HG02884 (cell line): ENCODE measurements around the gene BRI3.
"Not testable (repeated sequence)": the region's sequence is repeated elsewhere in the genome, so short reads cannot be mapped to it uniquely, and the experiment has no call there.

Experiments used
- ATAC-seq: cut with Tn5 transposase; IDR thresholded peaks from one replicate; pipeline ENCODE4 v1.9.1; 2021; ENCODE audit warnings: mild to moderate bottlenecking, moderate library complexity; ENCODE audit not compliant: unreplicated experiment

BRI3 gene

DNA sequence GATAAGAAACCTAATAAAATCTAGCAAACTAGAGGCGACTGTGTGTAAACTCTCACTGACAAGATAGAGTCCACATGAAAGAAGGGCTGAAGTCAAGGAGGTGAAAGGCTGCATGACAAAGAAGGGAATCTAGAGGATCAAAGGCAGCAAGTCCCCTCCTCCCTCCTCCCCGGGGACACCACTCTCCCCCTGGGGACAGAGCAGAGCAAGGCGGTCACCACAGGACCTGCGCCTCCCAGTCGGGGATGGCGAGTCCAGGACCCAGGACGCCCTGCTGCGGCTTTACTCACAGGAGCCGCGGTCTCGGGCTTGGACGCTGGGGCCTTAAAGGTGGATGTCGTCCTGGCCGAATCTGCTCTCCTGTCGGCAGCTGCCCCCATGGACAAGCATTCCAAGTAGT lies 22.4 kb downstream of the BRI3 start:
- ATAC-seq, result no peak

DNA sequence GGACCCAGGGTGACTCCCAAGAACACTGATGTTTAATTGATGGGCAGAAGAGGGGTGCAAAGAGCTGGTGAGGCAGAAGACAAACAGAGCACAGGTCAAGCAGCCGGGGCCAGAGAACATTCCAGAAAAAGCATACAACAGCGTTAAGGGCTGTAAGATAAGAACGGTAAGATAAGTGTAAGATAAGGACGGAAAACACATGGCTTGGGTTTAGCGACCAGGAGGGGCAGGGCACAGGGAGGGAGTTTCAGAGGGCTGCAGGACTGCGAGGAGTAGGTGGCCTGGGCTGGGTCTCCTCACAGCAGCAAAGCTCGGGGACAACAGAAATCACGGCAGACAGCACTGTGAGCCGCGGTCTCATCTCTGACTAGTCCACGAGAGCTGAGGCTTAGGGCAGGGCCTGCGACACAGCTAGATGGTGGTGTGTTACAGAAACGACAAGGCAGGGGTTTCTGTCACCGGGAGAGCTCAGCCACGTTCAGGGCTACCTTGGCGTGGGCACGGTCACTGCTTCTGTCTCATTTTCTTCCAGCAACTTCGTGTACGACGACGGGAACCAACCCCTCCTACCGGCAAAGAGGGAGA lies 24.6 kb downstream of the BRI3 start:
- no peak for ATAC-seq

DNA sequence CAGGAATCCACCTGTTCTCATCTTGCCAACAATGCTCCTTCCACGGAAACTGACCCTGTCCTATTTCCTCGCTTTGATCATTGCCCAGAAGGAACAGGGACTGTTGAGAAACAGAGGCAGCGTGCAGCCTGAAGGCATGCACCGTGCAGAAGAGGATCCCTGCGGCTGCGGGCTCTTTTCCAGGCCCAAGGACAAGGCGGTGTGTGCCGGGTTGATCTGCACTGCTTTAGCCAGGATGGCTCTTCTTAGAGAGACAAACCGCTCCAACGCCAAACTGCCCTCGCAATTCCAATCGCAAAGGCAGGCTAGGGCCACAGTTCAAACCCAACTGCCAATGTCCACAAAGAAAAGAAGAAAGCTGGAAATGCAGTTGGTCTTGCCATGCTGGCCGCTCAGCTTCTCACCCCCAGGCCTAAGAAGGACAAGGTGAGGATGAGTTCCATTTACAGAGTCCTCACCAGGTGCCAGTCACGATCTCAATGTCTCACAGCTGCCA lies 26.5 kb downstream of the BRI3 start:
- ATAC-seq, result no peak

DNA sequence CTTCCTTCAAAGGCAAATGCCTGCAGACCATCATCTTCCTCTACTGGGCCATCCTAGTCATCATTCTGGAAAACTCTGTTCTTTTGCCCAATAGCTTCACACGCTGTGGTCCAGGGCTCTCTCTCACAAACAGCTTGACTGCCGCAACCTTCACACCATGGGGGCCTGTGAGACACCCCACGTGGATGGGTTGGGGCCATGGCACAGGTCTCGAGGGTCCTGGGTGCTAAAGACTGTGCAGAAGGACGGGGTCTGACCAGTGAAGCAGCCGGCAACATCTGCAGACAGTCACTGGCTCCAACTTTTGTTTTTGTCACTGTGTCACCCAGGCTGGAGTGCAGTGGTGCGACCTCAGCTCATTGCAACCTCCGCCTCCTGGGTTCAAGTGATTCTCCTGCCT lies 28.1 kb downstream of the BRI3 start:
- no peak for ATAC-seq

DNA sequence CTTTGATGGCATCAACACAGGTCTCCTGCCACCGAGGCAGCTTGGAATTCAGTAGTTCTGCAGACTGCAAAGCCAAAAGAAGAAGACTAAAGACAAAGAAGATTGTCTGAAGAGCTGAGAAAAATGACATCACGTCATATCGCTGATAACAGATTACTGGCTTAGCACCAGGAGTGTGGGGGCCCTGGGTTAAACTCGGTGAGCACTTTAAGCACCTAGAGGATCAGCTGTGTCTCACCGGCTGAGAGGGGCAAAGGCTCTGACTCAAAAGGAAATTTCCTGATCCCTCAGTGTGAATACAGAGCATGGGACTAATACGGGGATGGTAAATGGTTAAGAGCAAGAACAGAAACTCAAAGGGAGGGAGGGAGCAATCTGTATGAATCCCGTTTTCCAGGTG lies 30.7 kb downstream of the BRI3 start:
- no peak for ATAC-seq

DNA sequence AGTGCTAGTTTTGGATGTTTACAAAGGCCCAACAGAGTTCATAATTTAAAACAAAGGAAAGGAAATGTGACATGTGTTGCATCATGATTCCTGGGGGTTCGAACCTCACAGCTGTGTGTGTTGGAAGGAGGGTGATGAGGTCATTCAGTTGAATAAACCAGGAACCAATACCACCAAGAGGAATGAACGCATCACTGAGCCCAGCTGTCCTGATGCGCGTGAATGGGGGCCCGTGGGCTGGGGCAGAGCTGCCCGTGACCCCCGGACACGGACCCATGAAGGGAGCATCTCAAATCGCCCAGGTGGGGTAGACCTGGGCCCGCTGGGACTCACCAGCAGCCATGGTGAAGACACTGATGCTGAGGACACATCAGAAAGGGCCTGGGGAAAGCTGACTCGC lies 33.0 kb downstream of the BRI3 start:
- peak; percentile 40 for ATAC-seq

DNA sequence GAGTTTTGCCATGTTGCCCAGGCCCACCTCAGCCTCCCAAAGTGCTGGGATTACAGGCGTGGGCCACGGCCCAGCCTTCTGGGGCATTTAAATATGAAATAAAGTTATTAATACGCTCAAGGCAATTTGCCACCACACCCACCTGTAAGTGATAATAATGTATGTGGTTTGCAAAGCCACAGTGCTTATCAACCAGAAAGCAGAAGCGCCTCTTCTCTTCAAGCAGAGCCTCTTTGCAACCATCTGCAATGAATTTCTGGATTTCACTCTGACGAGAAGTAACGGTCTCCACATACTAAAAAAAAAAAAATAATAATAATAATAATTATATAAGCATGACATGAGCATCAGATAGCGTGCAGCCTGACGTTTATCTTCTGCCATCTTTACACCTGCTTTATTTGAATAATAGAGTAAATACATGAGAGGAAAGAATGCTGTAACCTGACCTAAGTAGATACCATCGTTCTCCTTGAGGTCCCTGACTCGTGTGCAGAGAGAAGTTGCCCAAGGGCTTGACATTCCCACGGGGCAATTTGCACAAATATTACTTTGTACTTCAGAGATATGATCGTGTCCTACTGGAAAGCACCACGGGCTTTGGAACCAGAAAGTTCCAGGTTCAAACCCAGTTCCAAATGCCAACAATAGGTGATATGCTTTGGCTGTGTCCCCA lies 34.0 kb downstream of the BRI3 start:
- ATAC-seq, result peak; percentile 88

DNA sequence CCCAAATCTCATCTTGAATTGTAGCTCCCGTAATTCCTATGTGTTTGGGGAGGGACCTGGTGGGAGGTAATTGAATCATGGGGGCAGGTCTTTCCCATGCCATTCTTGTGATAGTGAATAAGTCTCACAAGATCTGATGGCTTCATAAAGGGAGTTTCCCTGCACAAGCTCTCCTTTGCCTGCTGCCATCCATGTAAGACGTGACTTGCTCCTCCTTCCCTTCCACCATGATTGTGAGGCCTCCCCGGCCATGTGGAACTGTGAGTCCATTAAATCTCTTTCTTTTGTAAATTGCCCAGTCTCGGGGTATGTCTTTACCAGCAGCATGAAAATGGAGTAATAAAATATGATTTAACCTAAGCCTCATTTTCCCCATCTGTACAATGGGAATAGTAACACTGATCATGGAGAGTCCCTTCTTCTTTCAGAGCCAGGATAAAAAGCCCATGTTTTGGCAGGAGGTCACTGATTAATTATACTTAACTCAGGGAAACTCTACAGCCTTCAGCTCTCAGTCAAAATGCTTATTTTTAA lies 34.6 kb downstream of the BRI3 start:
- not testable (repeated sequence) for ATAC-seq

DNA sequence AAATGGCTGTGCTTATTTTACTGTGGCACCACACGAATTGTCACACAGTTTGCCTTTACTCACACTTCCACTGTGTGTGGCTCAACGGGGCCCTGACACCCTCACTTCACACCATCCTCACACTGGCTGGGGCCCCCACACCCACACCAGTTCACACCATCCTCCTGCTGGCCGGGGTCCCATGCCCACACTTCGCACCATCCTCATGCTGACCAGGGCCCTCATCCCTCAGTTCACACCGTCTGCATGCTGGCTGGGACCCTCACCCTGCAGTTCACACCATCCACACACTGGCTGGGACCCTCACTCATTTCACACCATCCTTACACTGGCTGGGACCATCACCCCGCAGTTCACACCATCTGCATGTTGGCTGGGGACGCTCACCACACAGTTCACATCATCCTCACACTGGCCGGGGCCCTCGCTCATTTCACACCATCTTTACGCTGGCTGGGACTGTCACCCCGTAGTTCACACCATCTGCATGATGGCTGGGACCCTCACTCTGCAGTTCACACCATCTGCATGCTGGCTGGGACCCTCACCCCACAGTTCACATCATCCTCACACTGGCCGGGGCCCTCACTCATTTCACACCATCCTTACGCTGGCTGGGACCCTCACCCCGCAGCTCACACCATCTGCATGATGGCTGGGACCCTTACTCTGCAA lies 36.0 kb downstream of the BRI3 start:
- no peak for ATAC-seq

DNA sequence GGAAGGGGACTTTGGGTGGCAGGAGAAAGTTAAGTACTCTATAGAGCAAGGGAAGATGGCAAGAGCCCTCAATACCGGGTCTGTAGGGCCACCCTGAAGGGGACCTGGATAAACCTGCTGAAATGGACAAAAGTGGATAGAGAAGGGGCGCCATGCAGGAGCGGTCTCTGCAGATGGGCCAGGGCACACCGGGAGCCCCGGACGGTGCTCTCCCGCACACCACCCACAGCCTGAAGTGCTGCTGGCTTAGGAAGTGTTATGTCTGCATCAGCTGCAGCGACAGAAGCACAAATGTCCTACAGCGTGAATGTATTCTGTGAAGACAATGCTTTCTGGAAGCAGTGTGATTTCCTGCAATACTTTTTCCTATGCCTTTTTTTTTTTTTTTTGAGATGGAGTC lies 37.7 kb downstream of the BRI3 start:
- no peak for ATAC-seq

DNA sequence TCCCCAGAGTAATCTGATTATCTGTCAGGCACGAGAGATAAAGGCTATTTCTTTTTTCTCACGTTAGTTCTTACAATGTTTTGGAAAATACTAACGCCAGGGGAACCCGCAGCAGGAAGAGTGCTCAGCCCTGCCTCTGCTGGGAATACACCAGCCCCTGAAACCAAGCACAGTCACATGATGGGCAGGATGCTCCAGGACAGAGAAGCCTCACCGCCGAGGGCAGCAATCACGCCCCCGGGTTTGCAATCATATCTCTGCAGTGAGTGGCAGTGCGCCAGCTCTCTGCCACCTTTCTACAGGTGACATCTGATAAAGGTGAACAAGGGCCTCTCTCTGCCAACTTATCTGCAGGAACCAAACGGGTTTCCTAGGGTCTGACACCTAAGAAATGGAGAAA lies 39.8 kb downstream of the BRI3 start:
- ATAC-seq, result no peak

DNA sequence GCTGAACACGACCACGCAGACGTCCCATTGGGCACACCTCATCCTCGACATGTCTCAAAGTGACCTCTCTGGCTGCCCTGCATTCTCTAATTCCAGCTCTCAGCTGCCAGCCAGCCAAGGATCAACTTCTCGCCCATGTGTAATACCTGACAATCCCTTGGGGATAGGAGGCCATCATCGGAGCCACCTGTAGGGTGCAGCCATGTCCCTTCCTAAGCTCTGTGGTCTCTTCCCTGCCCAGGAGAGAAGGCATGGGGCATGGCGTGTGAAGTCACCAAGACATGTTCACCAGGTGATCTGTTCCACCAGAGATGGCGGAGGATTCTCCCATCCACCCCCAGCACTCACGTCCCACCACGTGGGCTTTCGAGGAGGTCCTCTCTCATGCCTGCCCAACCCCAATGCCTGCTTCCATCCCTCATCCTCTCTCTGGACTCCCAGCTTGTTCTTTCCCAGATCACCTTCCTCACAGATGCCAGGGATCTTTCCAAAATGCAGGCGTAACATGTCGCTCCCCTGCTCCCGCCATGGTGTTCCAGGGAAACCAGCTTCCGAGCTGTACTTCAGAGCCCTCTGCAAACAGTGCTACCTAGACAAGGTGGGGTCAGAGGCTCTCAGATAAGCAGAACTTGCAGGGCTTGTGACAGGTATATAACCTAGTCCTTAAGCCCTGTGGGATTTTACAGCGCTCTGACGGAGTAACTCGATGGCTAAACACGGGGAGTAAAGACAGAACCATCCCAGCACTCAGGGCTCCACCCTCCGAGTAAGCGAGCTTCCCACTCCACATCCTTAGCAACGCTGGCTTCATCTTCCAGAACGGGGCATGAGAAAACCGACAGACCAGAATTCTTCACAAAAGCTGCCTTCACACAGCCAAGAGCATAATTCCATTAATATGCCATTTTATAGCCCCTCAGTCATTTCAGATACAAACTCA lies 41.1 kb downstream of the BRI3 start:
- no peak for ATAC-seq

DNA sequence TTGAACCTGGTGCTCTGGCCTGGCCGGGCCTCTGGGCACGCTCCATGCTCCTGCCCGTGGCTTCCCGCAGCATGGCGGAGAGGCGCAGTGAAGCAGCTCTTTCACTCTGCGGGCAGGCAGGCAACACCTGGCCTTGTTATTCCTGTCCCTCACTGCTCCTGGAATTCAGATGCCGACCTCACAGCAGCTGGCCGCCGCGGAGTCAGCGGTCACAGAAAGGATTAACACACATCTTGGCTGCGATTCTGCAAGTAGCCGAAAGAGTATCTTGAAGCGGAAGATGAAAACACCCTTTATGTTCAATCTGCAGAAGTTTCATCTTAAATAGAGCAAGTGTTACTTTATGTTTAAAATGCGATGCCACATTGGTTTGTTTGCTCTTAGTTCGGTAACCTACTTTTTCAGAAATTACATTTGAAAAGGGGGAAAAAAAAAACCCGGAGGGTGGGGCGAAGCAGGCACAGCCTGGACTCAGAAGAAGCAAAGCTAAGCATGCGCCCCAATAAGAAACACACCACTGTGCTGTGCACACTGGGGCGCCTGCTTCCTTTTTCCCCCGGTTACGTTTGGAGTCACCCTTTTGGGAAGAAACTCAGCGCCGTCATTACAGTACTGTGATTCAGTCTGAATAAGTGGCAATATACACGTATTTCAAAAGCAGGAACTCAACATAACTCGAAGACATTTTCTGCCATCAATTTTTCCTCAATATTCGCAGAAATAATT lies 42.3 kb downstream of the BRI3 start:
- ATAC-seq, result no peak

DNA sequence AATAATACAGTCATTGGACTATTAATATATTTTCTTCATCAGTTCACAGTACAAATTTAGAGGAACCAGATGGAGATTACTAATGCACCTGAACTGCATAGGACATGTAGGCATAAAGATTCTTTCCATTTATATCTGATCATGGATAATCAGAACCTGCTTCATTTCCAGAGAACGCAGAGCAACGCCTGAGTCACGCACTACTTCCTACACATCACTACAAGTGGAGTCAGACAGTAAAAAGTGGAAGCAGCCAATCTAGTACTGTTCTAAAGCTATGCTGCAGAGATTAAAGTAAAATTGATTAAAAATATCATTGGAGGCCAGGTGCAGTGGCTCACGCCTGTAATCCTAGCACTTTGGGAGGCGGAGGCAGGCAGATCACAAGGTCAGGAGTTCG lies 43.3 kb downstream of the BRI3 start:
- no peak for ATAC-seq

DNA sequence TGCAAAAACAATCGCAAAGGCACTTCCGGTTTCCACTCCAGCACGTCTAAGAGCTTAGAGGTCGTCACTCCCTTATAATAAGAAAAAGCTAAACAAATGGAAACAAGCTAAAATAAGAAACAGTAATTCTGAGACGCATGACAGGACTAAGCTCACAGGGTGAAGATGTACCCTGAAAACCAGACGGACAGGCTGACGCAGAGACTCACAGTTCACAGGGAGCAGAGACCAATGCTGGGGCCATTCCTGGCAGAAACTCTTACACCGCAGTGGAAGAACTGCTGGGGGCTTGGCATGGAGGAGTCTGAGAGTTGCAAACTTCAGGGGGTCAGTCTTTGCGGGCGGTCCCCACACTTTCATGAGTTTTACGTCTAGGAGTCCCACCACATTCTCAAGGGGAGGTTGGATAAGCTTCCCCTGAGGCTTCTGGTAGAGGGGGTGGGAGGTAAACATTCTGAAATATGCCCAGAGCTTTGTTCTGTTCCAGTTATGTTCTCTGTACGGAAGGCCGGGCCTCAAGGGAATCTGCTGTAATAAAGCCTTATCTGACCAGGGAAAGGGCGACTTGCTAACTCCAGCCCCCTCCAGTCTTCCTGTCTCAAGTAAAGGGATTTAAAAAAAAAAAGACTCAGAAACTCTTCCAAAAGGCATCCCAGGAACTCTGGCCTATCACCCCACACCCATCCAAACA lies 47.8 kb downstream of the BRI3 start:
- no peak for ATAC-seq

DNA sequence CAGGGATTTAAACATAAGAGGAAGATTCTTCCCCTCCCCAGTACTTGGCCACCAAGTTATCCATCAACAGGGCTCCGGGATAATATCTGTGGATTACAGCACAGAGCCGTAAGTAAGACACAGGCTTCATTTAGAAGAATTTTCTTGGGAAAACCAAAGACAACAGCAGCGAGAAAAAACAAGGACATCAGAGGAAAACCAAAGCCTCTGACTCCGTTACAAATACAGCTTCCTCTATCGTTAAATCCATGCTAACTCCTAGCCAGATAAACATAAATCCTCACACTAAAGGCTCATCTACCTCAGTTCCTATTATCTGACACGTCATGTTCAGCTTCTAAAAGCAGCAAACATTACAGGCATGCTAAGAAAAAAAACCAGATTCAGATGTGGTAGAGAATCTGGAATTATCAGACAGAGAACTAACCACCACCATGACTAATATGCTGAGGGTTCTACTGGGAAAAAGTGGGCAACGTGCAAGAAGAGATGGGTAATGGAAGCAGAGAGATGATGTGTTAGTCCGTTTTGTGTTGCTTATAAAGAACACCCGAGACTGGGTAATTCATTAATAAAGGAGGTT lies 48.4 kb downstream of the BRI3 start:
- no peak for ATAC-seq

DNA sequence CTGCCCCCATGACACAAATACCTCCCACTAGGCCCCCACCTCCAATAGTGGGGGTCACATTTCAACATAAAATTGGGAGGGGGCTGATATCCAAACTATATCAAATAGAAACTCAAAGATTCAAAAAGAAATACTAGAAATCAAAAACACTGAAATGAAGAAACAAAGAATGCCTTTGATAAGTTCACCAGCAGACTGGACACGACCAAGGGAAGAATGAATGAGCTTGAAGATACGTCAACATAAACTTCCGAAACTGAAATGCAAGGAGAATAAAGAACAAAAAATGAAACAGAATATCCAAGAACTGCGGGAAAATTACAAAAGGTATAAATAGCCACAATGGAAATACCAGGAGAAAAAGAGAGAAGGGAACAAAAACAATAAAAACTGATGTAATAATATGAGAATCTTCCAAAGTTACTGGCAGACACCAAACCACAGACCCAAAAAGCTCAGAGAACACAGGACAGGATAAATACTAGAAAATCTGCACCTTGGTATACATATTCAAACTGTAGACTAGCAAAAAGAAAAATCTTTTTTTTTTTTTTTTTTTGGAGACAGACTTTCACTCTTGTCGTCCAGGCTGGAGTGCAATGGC lies 49.5 kb downstream of the BRI3 start:
- no peak for ATAC-seq

DNA sequence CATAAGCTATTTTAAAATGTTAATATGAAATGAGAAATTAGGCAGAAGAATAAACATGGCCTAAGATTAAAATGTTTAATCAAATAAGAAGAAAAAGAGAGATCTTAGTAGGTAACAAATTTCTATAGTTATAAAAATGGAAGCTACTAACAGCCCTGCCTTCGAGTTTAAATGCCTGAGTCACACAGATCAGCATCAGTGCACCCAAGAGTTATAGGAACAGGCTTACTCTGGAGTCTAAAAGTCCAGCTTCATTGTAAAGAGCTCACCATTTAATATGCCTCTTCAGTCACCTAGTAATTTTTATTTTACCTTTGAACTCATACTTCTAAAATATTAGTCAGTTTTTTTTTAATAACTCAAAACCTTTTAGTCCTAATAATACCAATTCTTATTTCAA lies 52.6 kb downstream of the BRI3 start:
- ATAC-seq, result no peak

DNA sequence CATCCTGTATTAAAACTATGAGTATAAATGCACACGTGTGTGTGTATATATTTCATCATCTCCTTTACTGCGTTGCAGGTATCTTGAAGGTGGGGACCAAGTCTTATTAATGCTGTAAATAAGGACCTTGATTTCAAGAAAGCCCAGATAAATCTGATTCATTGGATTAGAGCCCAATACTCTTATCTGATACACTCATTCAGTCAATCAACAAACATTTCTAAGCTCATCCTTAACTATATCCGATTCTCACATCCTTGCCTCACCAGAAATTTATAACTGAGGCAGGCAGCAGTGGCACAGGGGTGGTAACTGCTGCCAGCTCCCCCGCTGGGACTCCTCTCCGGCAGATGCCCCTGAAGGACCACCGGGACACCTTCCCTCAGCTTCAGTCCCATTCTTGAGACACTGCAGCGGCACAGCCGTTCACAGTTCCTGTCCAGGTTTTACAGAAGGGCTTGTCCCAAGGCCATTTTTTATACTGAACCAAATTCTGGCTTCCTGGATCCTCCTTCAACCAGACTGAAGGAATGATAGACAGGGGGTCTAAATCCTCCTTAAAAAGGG lies 54.0 kb downstream of the BRI3 start:
- no peak for ATAC-seq
